GM18526 (cell line): ENCODE measurements around the gene CAVIN2.

ENCODE experiments used
- POLR2A ChIP-seq: IDR thresholded peaks from 3 replicates; pipeline ENCODE4 v1.6.1; 2011; ENCODE audit not compliant: insufficient read length; ENCODE audit errors: extremely low read depth

The CAVIN2 gene

DNA sequence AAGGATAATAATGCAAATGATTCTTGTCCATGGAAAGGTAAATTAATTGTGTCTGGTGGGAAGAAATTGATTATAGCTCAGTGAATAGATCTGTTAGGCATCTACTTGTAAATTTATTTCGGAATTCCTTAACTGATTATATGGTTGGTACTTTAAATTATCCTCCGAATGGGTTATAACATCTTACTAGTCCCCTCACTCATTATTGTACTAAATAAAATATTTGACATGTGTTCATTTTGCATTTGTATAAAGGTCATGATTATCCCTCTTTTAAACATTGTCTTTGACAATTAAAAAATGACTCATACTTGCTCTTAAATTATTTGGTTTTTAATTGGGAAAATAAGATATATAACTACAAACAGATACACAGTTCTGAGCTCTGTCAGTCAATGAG is 47.4 kb downstream of the CAVIN2 start:
- no peak for TF ChIP-seq POLR2A

DNA sequence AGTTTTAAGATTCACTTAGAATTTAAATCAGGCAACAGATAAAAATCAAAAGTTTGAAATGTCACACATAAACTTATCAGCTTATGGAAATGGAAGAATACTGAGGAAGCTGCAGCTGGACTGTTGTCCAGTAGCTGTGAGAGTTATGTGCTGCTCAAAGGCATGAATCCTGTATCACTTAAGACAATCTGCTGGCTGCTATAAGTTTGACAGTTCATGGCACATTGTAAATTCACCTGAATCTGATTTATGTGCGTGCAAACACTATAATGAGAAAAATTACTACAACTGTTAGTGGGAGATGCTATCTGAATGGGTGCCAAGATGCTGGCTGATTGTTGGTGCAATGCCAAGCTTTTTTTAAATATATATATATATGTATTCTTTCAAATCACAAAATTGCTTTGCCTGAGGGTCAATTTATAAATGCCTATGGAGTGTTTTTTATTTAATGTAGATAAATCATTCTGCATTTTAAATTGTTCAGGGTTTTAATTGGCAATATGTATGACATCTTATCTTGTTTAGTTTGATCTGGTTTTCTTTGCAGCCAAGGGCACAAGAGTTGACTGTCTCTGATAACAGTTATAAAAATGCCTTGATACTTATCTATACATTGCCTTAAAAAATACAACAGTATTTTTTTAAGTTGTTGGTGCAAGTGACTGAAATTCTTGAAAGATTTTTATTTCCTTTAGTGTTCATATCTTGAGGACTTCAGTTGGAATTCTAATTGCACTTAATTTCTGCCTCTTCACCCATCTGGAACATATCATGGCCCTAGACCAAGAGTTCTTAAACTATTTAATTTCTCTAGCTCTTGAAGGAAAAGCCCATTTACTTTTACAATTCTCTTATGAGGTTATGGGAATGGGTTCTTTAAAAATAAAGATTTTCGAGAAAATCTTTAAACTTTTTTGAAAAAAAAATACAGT is 48.7 kb downstream of the CAVIN2 start:
- no peak for TF ChIP-seq POLR2A

GRCh38 chr2:191797500-191797899 is 49.4 kb downstream of the CAVIN2 start:
- TF ChIP-seq POLR2A = no peak

- TF ChIP-seq POLR2A = no peak
Observed at GRCh38 chr2:191795715-191796114, 51.2 kb downstream of the CAVIN2 start.

- no peak for TF ChIP-seq POLR2A
Observed at GRCh38 chr2:191791953-191792560, 54.8 kb downstream of the CAVIN2 start.

- TF ChIP-seq POLR2A = no peak
Observed at GRCh38 chr2:191790737-191791136, 56.2 kb downstream of the CAVIN2 start.

- TF ChIP-seq POLR2A = no peak
Observed at GRCh38 chr2:191789796-191790195, 57.1 kb downstream of the CAVIN2 start.

DNA sequence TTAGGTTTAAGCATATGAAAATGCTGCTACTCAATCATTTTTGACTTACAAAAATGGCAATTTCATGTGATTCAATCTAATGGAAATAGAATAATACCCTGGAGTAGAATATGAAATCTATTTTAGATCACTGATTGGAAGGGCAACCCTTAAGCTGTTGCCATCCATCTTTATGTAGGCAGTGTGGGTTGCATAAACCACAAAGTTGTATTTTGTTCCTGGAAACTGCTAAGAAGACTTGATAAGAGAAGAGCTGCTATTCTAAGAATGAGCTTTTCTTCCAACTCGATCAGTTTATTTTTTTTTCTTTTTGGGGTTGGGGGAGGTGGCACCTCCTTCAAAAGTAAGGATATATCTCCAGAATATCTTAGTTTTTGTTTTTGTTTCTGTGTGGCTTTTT is 60.2 kb downstream of the CAVIN2 start:
- no peak for TF ChIP-seq POLR2A
